NCI-H226 (cell line): ENCODE measurements around the gene ST3GAL4.
"Not testable (repeated sequence)": the region's sequence is repeated elsewhere in the genome, so short reads cannot be mapped to it uniquely, and the experiment has no call there.

Experiments used
- DNase-seq: peaks from one replicate; pipeline ENCODE4 v3.0.0-alpha.2; 2015

ST3GAL4 gene

DNA sequence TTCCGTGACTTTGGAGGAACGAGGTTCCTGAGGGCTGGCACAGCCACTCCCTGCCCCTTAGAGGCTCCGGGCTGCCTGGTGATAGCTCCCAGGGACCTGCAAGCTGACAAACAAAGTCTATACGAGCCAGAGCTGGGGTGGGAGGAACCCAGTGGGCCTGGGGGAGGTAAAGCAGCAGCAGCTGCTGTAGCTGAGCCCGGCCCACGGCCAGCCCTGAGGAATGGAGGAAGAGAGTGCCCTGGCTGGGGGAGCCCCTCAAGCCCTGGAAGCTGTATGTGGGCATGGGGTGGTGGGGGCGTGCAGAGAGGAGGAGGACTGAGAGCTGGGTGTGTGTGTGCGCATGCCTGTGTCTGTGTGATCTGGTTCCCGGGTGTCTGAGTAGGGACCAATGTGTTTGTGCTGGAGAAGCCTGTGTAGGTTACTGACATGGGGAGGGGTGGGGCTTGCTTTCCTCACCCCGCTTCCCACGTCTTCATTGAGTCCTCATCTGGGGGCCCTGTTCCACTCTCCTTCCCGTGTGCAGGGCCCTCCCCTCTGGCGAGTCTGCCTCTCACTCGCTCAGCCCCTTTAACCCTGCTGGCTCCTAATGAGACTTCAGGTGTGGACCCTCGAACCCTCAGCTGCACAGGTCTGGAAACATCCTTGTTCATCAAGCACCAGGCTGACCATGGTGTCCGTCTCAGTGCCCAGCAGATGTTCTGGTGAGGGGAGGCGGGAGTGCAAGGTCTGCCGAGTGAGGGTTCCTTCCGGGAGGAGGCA is 10.8 kb downstream of the ST3GAL4 start:
- no peak for DNase-seq

DNA sequence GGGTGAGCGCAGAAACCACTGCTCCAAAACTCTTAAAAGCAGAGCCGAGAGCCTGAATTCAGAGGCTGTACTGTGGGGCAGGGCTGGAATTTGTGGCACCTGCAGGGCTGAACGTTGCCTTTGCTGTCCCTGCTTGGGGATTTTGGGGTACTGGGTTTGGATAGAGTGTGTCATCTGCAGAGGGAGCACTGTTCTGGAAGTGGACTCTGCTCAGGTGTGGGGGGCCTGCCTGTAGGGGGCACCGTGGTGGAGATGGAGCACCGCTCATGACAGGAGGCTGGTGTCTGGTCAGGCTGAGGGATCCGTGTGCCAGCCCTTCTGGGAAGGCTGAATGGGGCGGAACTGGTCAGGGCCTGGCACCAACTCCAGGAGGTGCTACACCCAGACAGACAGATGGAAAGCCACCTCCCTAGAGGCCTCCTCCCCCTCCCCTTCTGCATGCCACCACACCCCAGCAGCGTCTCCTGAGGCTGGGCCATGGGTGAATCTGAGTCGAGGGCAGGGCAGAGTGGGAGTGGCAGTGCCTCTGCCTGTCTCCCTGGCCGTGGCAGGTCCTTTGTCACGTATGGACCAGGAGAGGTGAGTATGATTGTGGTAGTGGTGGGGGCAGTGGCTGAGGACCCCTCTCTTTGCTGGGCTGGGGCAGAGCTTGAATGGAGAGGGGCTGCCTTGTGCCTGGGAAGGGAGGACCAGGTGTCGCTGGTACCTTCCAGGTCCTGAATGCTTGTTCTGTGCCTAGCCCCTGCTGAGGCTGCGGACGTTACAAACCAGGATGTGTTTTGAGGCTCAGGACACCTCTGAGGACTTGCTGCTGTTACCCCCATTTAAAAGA is 11.6 kb downstream of the ST3GAL4 start:
- DNase-seq: not testable (repeated sequence)

DNA sequence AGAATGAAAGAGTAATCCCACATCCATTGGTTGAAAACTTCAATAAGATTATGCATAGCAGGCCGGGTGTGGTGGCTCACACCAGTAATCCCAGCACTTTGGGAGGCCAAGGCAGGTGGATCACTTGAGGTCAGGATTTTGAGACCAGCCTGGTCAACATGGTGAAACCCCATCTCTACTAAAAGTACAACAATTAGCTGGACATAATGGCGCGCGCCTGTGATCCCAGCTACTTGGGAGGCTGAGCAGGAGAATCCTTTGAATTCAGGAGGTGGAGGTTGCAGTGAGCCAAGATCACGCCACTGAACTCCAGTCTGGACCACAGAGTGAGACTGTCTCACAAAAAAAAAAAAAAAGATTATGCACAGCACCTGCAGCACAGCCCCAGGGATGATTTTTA is 12.3 kb downstream of the ST3GAL4 start:
- DNase-seq: not testable (repeated sequence)

DNA sequence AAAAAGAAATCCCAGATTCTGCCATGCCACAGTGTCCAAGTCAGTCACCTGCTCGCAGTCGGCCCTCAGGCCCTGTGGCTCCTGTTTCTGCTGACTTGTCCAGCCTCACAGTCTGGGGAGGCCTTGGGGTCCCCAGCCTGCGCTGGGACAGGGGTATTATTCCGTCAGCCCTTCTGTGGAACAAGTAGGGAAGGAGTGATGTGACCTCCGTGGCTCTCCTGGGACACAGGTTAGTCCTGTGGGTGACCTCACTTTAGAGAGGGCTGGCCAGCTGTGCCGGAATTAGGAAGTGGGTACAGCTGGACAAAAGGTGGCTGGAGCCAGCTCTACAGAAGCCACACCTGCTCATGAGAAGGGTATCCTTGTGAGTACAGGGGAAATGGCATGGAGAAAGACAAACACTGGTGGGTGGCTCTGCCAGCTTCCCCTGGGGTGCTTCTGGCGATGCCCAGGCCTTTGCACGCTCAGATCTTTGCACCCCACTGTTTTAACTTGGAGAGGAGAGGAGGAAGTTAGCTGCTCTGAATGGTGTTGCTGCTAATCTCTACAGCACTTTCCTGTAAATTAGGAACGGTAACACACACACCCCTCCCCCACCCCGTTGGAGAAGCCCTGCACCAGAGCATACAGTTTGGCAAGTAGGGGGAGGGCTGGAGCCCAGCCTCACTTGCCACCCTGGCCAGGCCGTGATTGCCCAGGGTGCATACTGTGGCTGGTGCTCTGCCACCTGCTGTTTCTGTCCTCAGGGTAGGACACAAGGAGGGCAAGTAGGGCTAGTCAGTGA is 13.0 kb downstream of the ST3GAL4 start:
- not testable (repeated sequence) for DNase-seq

DNA sequence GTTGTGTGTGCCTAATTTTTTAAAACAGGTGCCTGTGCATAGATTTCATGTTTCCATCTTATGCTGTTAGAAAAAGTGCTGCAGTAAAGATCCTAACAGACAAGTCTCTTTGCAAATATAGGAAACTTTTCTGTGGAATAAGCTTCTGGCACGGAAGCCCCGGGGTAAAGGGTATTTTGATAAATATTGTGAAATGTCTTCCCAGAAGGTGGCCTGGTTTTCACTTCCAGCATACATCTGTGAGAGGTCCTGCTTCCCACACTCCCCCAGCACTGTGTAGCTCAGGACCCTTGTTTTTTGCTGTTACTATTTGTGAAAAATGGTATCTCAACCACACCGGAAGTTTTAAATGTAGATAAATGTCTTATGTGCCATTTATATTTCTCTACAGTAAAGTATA is 14.5 kb downstream of the ST3GAL4 start:
- no peak for DNase-seq

DNA sequence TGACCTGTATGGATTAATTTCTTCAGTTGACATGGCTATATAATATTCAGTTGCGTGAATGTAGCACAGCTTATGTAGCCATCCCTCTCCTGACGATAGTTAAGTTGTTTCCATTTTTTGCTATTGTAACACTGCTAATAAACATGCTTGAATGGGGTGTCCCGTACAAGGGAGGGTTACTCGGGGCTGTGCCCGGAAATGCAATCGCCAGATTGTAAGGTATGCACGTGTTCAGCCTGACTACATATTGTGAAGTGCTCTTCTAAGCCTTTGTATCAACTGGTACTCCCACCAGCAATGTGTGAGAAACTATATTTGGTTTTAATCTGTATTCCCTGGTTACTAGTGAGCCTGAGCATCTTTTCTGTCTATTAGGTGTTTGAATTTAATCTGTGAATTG is 16.1 kb downstream of the ST3GAL4 start:
- DNase-seq: no peak

DNA sequence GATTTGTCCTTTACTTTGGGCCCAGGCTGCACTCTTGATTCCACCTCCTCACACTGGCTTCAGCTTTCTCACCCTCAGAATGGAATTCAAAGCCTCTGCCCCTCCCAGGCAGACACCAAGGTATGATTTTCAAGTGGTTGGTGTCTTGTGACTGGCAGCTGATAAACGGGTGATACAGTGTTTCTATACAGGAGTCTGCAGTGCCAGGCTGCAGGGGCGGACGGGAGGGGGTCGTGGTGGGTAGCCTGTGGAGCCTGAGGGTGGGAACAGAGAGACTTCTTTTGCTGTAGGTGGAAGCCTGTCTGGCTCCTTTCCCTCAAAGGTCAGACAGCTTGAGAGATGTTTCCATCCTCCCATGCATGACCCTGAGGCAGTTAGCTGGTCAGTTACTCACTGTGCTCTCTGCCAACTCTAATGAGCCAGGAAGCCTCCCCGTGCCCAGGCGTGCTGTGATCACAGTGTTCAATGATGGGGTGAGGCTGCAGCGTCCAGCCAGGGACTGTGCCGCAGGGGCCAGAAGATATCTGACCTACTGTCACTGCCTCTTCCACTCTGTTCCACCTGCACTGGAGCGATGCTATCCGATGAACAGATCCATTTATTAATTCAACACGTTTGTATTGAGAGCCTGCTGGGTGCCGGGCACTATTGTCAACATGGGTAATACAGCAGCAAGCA is 18.0 kb downstream of the ST3GAL4 start:
- peak; percentile 86 for DNase-seq

DNA sequence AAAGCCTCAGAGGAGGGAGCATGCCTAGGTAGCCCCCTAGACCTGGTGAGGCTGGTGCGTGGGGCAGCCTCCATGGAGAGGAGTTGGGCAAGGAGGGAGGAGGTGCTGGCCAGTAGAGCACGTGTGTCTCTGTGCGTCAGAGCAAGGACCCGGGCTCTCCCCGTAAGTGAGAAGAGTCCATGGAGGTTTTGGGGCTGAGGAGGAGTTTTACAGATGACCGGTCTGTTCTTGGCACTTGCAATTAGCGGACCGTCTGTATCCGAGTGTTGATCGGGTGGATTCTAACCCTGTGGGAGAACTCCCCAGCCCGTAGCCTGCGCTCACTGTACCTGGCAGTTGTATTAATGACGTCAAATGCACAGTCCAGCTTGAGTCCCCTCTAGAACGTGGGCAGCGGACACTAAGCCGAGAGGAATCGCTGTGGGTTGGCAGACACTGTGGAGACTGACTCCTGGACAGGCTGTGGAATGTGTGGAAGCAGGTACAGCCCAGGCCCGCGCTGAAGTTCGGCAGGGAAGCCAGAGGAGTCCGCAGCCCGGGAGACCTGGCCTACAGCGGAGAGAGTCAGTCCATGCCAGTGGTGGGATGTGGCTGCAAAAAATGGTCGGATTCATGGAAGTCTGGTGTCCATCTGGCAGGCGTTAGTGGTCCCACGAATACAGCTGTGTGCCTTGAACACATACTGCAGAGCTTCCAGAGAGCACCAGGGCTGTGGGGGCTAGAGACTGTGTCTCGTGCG is 19.2 kb downstream of the ST3GAL4 start:
- DNase-seq: not testable (repeated sequence)

DNA sequence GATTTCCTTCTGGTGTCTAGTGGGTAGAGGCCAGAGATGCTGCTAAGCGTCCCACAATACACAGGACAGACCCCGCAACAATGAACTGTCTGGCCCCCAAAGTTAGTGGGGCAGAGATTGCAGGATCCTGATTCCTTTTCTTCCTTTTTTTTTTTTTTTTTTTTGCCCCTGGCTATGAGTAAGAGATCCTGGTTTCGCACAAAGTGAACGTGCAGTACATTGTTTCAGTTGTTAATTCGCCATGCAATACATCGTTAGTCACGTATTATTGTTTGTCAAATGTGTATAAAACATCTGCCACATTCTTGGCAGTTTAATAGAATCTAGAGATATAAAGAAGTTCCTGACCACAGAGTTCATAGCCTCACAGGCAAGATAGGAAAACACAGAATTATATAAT is 20.2 kb downstream of the ST3GAL4 start:
- DNase-seq: no peak

DNA sequence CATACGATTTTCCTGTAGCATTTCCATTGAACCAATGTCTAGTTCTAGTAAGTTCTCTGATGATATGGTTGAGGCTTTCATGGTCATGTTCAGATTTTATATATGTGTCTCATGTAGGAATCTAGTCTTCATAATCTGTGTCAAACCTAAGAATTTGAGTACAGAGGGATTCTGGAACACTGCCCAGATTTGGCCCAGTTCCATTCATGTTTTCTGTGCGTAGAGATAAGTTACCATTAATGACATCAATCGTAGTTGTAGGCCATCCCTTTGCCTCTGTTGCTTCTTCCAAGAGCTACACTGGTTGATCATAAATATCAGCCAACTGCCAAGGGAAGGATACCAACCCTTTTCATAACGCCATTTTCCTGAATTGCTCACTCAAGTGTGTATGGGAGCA is 23.3 kb downstream of the ST3GAL4 start:
- DNase-seq: peak; percentile 33

DNA sequence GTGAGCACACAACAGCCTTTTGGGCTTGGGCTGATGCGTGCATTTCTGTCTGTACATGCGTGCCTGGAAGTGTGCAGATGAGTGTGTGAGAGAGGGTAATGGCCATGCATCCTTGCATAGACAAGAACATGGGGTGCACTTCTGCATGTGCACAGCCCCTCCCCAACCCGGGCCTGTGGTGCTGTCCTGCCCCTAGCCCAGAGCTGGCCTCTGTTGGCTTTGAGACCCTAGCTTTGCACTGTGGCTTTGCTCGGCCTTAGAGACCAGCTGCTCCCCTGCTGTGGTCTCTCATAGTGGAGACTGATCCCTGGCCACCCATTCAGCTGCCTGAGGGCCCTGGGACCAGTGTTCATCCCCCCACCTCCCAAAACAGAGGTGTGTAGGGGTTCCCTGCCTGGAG is 25.4 kb downstream of the ST3GAL4 start:
- no peak for DNase-seq

DNA sequence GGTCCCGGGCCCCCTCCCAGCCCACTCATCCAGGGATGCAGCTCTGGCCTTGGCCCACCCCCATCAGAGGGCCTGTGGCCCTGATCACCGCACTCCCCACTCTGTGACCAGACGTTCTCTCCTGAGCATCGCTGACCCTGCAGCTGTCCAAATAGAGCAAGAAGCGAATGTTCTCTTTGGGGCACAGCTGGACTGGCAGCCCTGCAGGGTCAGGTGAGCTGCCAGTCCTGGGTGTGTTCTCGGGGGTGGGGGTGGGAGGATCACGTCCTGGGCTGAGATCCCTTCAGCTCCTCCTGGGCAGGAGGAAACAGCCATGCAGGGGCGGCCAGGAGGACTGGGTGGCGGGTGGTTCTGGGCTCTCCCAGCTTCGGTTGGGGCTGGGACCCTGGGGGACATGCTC is 26.5 kb downstream of the ST3GAL4 start:
- DNase-seq: not testable (repeated sequence)

DNA sequence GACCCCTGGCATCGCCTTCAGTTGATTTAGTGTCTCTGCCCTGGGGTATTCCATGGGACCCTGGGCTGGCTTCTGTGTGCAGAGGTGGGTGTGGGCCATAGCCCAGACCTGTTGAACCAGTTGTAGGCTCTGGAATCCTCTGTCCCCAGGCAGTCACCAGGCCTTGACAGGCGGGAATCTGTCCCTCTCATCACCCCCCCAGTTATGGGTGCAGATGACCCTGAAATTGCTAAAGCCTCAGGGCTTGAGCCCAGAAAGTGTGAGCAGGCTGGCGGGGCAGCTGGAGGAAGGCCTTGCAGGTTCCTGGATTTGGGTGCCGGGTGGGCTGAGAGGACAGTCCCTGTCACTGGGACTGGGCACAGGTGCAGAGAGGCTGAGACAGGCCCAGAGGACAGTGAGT is 27.2 kb downstream of the ST3GAL4 start:
- not testable (repeated sequence) for DNase-seq

DNA sequence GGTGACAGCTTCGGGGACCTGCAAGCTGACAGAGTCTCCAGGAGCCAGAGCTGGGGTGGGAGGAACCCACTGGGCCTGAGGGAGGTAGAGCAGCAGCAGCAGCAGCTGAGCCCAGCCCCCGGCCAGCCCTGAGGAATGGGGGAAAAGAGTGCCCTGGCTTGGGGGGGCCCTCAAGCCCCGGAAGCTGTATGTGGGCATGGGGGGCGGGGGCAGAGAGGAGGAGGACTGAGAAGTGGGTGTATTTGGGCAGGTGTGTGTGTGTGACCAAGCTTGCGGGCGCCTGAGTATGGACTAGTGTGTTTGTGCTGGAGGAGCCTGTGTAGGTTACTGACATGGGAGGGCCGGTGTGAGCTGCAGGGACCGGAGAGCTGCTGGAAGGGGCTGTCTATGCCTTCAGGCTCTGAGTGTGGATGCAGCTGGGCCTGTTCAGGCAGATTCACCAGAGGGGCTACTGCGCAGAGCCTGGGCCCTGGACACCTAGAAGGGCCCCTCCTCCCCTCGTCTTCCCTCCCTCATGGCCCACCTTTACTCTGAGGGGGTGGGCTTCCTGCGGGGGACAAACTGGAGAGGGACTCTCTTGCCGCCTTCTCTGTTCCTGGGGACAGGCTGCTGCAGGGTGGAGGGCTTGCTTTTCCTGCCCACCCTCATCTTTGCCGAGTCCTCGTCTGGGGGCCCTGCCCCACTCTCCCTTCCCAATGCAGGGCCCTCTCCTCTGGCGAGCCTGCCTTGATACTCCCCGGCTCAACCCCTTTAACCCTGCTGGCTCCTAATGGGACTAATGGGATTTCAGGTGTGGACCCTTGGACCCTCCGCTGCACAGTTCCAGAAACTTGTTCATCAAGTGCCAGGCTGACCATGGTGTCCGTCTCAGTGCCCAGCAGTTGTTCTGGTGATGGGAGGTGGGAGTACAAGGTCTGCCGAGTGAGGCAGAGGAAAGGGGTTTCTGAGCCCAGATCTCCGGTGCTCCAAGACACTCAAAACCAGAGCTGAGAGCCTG is 28.2 kb downstream of the ST3GAL4 start:
- DNase-seq: no peak

DNA sequence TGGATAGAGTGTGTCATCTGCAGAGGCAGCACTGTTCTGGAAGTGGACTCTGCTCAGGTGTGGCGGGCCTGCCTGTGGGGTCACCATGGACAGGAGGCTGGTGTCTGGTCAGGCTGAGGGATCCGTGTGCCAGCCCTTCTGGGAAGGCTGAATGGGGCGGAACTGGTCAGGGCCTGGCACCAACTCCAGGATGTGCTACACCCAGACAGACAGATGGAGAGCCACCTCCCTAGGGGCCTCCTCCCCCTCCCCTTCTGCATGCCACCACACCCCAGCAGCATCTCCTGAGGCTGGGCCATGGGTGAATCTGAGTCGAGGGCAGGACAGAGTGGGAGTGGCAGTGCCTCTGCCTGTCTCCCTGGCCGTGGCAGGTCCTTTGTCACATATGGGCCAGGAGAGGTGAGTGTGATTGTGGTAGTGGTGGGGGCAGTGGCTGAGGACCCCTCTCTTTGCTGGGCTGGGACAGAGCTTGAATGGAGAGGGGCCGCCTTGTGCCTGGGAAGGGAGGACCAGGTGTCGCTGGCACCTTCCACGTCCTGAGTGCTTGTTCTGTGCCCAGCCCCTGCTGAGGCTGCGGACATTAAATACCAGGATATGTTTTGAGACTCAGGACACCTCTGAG is 29.1 kb downstream of the ST3GAL4 start:
- no peak for DNase-seq

DNA sequence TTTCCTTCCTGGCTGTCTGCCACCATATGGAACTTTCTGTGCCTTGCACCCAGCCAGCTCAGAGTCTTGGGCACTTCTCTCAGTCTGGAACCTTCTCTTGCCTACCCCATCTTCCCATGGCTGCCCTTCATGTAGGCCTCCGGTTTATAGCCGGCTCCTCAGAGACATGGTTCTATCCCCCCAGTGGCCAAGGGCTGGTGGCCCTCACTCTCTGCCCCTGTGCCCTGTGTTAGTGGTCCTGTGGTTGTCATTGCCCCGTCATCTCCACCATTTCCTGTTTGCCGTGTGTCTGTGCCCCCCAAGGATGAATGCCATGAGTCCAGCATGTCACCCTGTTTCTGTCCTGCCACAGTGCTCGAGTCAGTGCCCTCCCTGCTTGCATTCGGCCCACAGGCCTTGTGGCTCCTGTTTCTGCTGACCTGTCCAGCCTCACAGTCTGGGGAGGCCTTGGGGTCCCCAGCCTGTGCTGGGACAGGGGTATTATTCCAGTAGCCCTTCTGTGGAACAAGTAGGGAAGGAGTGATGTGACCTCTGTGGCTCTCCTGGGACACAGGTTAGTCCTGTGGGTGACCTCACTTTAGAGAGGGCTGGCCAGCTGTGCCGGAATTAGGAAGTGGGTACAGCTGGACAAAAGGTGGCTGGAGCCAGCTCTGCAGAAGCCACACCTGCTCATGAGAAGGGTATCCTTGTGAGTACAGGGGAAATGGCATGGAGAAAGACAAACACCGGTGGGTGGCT is 30.7 kb downstream of the ST3GAL4 start:
- no peak for DNase-seq

DNA sequence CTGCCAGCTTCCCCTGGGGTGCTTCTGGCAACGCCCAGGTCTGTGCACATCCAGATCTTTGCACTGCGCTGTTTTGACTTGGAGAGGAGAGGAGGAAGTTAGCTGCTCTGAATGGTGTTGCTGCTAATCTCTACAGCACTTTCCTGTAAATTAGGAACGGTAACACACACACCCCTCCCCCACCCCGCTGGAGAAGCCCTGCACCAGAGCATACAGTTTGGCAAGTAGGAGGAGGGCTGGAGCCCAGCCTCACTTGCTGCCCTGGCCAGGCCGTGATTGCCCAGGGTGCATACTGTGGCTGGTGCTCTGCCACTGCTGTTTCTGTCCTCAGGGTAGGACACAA is 31.2 kb downstream of the ST3GAL4 start:
- DNase-seq: not testable (repeated sequence)

DNA sequence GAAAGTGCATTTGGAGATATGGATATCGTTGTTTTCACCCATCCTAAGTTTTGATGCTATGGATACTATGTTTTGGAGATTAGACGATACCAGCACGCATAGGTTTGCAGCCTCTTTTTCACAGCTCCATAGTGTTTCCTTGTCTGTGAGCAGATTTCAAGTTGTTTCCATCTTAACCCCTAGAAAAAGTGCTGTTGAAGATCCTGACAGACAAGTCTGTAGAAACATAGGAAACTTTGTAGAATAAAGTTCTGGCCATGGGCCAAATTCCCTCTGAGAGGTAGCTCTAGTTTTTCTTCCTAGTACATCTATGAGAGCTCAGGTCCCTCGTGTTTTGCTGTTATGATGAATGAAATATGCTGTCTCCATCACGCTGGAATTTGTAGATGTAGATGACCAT is 32.4 kb downstream of the ST3GAL4 start:
- no peak for DNase-seq

DNA sequence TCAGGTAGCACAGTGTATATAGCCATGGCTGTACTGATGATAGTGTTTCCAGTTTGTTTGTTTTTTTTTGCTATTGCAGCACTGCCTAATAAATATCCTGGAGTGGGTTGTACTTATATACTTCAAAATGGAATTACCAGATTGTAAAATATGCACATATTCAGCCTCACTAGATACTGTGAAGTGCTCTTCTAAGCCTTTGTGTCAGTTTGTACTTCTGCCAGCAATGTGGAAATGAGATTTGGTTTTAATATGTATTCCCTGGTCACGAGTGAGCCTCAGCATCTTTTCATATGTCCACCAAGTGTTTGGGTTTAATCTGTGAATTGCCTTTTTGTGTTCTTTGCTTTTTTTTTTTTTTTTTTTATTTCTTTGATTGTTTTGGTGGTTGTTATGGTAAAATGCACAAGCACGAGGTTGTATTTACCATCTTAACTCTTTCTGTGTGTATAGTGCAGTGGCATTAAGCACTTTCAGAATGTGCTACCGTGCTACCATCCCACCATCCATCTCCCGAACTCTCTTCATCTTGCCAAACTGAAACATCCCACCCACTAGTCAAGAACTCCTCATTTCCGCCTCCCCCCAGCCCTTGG is 34.9 kb downstream of the ST3GAL4 start:
- DNase-seq: no peak
